Mesendoderm (in vitro differentiated cells): Measurements from ENCODE around the gene PHLPP1.

Experiments
- DNase-seq: peaks from one replicate; pipeline ENCODE4 v3.0.0; 2013
- H2AK5ac ChIP-seq: 2 replicates; pipeline ENCODE4 v1.6.1; 2013; ENCODE audit warnings: low read length, inconsistent platforms
- H2BK120ac ChIP-seq: 2 replicates; pipeline ENCODE4 v1.6.1; 2013; ENCODE audit warnings: low read depth, mild to moderate bottlenecking, low read length, moderate library complexity, mixed read lengths
- H2BK15ac ChIP-seq: replicated peaks from 2 replicates; pipeline ENCODE4 v1.6.1; 2013; ENCODE audit warnings: low read depth, mild to moderate bottlenecking, moderate library complexity
- H2BK5ac ChIP-seq: 2 replicates; pipeline ENCODE4 v1.6.1; 2013; ENCODE audit warnings: low read length, inconsistent platforms
- H3K18ac ChIP-seq: 2 replicates; pipeline ENCODE4 v1.6.1; 2013; ENCODE audit warnings: mild to moderate bottlenecking, low read length, mixed read lengths
- H3K23ac ChIP-seq: one replicate; pipeline ENCODE4 v1.6.1; 2013; ENCODE audit warnings: low read length
- H3K27ac ChIP-seq: 2 replicates; pipeline ENCODE4 v1.5.1; 2013; ENCODE audit warnings: low read depth, mild to moderate bottlenecking, inconsistent platforms, low read length, moderate library complexity
- H3K27me3 ChIP-seq: 2 replicates; pipeline ENCODE4 v1.6.1; 2013; ENCODE audit warnings: low read length, control low read depth, mild to moderate bottlenecking, inconsistent platforms; ENCODE audit not compliant: insufficient read depth, poor library complexity
- H3K36me3 ChIP-seq: 2 replicates; pipeline ENCODE4 v1.6.1; 2013; ENCODE audit warnings: low read length, inconsistent platforms; ENCODE audit not compliant: control insufficient read depth, insufficient read depth
- H3K4ac ChIP-seq: one replicate; pipeline ENCODE4 v1.6.1; 2013; ENCODE audit warnings: low read depth, mild to moderate bottlenecking, low read length, moderate library complexity
- H3K4me1 ChIP-seq: 2 replicates; pipeline ENCODE4 v1.6.1; 2013; ENCODE audit warnings: low read depth, low read length, inconsistent platforms; ENCODE audit not compliant: control insufficient read depth
- H3K4me2 ChIP-seq: 2 replicates; pipeline ENCODE4 v1.6.1; 2013; ENCODE audit warnings: low read length
- H3K4me3 ChIP-seq: 2 replicates; pipeline ENCODE4 v1.5.1; 2013; ENCODE audit warnings: mild to moderate bottlenecking, low read length
- H3K56ac ChIP-seq: one replicate; pipeline ENCODE4 v1.6.1; 2013; ENCODE audit warnings: low read length
- H3K79me1 ChIP-seq: 2 replicates; pipeline ENCODE4 v1.6.1; 2013; ENCODE audit warnings: low read length, inconsistent platforms
- H3K79me2 ChIP-seq: 2 replicates; pipeline ENCODE4 v1.6.1; 2013; ENCODE audit warnings: mild to moderate bottlenecking, low read length; ENCODE audit not compliant: control insufficient read depth, insufficient read depth
- H3K9ac ChIP-seq: 2 replicates; pipeline ENCODE4 v1.6.1; 2013; ENCODE audit warnings: low read length, inconsistent platforms
- H4K5ac ChIP-seq: one replicate; pipeline ENCODE4 v1.6.1; 2013; ENCODE audit warnings: low read length
- H4K8ac ChIP-seq: one replicate; pipeline ENCODE4 v1.6.1; 2013; ENCODE audit warnings: low read depth, mild to moderate bottlenecking, control low read depth, low read length, moderate library complexity
- WGBS: extraction: QIAGEN DNeasy Blood & Tissue Kit; methylation state at CpG from one replicate; pipeline ENCODE4 v1.1.7; 2013; ENCODE audit warnings: low lambda C conversion rate, missing lambda C conversion rate; ENCODE audit not compliant: insufficient coverage; ENCODE audit errors: extremely low coverage; 5-methylcytosine and 5-hydroxymethylcytosine counted together

The PHLPP1 gene

GRCh38 chr18:62944454-62944853 lies 229.1 kb downstream of the PHLPP1 start:
- Histone ChIP-seq H4K5ac (no peak overlapping the region), H3K56ac (no peak overlapping the region), H3K9ac (no peak overlapping the region), H3K36me3 (peaks cover 4% of the 10 kb centered on the region), H2BK120ac (no peak overlapping the region), H3K23ac (no peak overlapping the region), H3K4me3 (no peak overlapping the region), H2BK5ac (no peak overlapping the region), H3K79me2 (no peaks in the 10 kb centered on the region), H3K4ac (no peak overlapping the region), H2BK15ac (no peak overlapping the region), H2AK5ac (no peak overlapping the region), H3K4me1 (no peaks in the 10 kb centered on the region), H3K27me3 (no peaks in the 10 kb centered on the region), H3K79me1 (peaks cover 2% of the 10 kb centered on the region), H3K18ac (no peak overlapping the region), H3K27ac (no peak overlapping the region), H3K4me2 (no peak overlapping the region), H4K8ac (no peak overlapping the region)
- peak; percentile 66 for DNase-seq

- Histone ChIP-seq H3K4ac (no peak overlapping the region), H3K4me2 (no peak overlapping the region), H4K5ac (no peak overlapping the region), H3K79me1 (no peaks in the 10 kb centered on the region), H3K36me3 (peaks cover 2% of the 10 kb centered on the region), H4K8ac (no peak overlapping the region), H2BK5ac (no peak overlapping the region), H3K27ac (no peak overlapping the region), H3K4me3 (no peak overlapping the region), H3K4me1 (no peaks in the 10 kb centered on the region), H3K18ac (no peak overlapping the region), H3K9ac (no peak overlapping the region), H3K23ac (no peak overlapping the region), H2BK15ac (no peak overlapping the region), H3K56ac (no peak overlapping the region), H3K79me2 (no peaks in the 10 kb centered on the region), H2AK5ac (no peak overlapping the region), H2BK120ac (no peak overlapping the region), H3K27me3 (no peaks in the 10 kb centered on the region)
- no peak for DNase-seq
- no CpG with 5 or more reads among the region's 2 CpGs for WGBS
These were observed 233.4 kb downstream of the PHLPP1 start for GRCh38 chr18:62948788-62949187.

- H3K4me2 ChIP-seq, result no peak overlapping the region
- no peak overlapping the region for H2BK5ac ChIP-seq
- H3K56ac ChIP-seq, result no peak overlapping the region
- H3K27me3 ChIP-seq, result no peaks in the 10 kb centered on the region
- no CpG with 5 or more reads among the region's 1 CpG for WGBS
- H3K79me2 ChIP-seq, result no peaks in the 10 kb centered on the region
- no peak overlapping the region for H3K23ac ChIP-seq
- peaks cover 2% of the 10 kb centered on the region for H3K79me1 ChIP-seq
- H2BK120ac ChIP-seq, result no peak overlapping the region
- H3K27ac ChIP-seq, result no peak overlapping the region
- no peak overlapping the region for H4K8ac ChIP-seq
- H2BK15ac ChIP-seq, result no peak overlapping the region
- no peak for DNase-seq
- H4K5ac ChIP-seq, result no peak overlapping the region
- no peaks in the 10 kb centered on the region for H3K4me1 ChIP-seq
- no peak overlapping the region for H3K4ac ChIP-seq
- H3K9ac ChIP-seq, result no peak overlapping the region
- H3K4me3 ChIP-seq, result no peak overlapping the region
- H2AK5ac ChIP-seq, result no peak overlapping the region
- H3K18ac ChIP-seq, result no peak overlapping the region
- peaks cover 2% of the 10 kb centered on the region for H3K36me3 ChIP-seq
These were observed 234.9 kb downstream of the PHLPP1 start for GRCh38 chr18:62950246-62950645.

GRCh38 chr18:62952807-62953206 lies 237.5 kb downstream of the PHLPP1 start:
- no peak overlapping the region for H4K8ac ChIP-seq
- no peak overlapping the region for H3K4ac ChIP-seq
- no peaks in the 10 kb centered on the region for H3K79me2 ChIP-seq
- no peaks in the 10 kb centered on the region for H3K27me3 ChIP-seq
- peaks cover 2% of the 10 kb centered on the region for H3K79me1 ChIP-seq
- H3K36me3 ChIP-seq, result no peaks in the 10 kb centered on the region
- no peak for DNase-seq
- H2BK5ac ChIP-seq, result no peak overlapping the region
- no peak overlapping the region for H2BK120ac ChIP-seq
- H2BK15ac ChIP-seq, result no peak overlapping the region
- H3K27ac ChIP-seq, result no peak overlapping the region
- no peak overlapping the region for H4K5ac ChIP-seq
- no peaks in the 10 kb centered on the region for H3K4me1 ChIP-seq
- no peak overlapping the region for H3K23ac ChIP-seq
- no CpG with 5 or more reads among the region's 4 CpGs for WGBS
- H3K4me3 ChIP-seq, result no peak overlapping the region
- no peak overlapping the region for H3K9ac ChIP-seq
- H2AK5ac ChIP-seq, result no peak overlapping the region
- no peak overlapping the region for H3K18ac ChIP-seq
- no peak overlapping the region for H3K56ac ChIP-seq
- no peak overlapping the region for H3K4me2 ChIP-seq

GRCh38 chr18:62953663-62954062 lies 238.3 kb downstream of the PHLPP1 start:
- Histone ChIP-seq H4K5ac (no peak overlapping the region), H2AK5ac (no peak overlapping the region), H3K4me1 (no peaks in the 10 kb centered on the region), H3K79me2 (no peaks in the 10 kb centered on the region), H3K4me3 (no peak overlapping the region), H3K18ac (no peak overlapping the region), H3K27me3 (no peaks in the 10 kb centered on the region), H3K9ac (no peak overlapping the region), H2BK5ac (no peak overlapping the region), H3K27ac (no peak overlapping the region), H3K23ac (no peak overlapping the region), H3K79me1 (peaks cover 2% of the 10 kb centered on the region), H4K8ac (no peak overlapping the region), H3K4me2 (no peak overlapping the region), H3K4ac (no peak overlapping the region), H2BK15ac (no peak overlapping the region), H3K36me3 (peaks cover 2% of the 10 kb centered on the region), H3K56ac (no peak overlapping the region), H2BK120ac (no peak overlapping the region)
- no CpG with 5 or more reads among the region's 2 CpGs for WGBS
- no peak for DNase-seq

GRCh38 chr18:62954366-62954765 lies 239.0 kb downstream of the PHLPP1 start:
- no CpG with 5 or more reads among the region's 2 CpGs for WGBS
- no peak overlapping the region for H2AK5ac ChIP-seq

More at GRCh38 chr18:62954366-62954765, 239.0 kb downstream of the PHLPP1 start:
- Histone ChIP-seq H3K4me1 (no peaks in the 10 kb centered on the region), H3K79me1 (peaks cover 2% of the 10 kb centered on the region), H3K36me3 (peaks cover 3% of the 10 kb centered on the region), H2BK5ac (no peak overlapping the region), H3K9ac (no peak overlapping the region), H4K8ac (no peak overlapping the region), H3K56ac (no peak overlapping the region), H3K23ac (no peak overlapping the region), H3K27ac (no peak overlapping the region), H3K4me2 (no peak overlapping the region), H2BK120ac (no peak overlapping the region), H3K27me3 (no peaks in the 10 kb centered on the region), H2BK15ac (no peak overlapping the region), H3K18ac (no peak overlapping the region), H3K4me3 (no peak overlapping the region), H4K5ac (no peak overlapping the region), H3K79me2 (no peaks in the 10 kb centered on the region), H3K4ac (no peak overlapping the region)
- DNase-seq, result no peak
